PC-9 (cell line): ENCODE measurements around the gene AFG3L2. TPM values are rescaled to one million over a fixed set of nuclear protein-coding genes. Genes with fewer than 3 reads are reported as not detected.

Source experiments
- BruUV-seq: library from RNA; stranded (reverse); fragments of 400-500 nt; replicated peaks from 2 replicates; lab custom pipeline; 2021; lab: Mats Ljungman, UMichigan
- CTCF ChIA-PET: fragments of 300-600 bp; sonication (Branson Sonifier 250); formaldehyde crosslinking; loops from one replicate; lab custom pipeline; 2022; ENCODE audit warnings: antibody characterized with exemption; lab: Charles Lee
- POLR2A ChIA-PET: fragments of 300-600 bp; sonication (Branson Sonifier 250); formaldehyde crosslinking; loops from one replicate; lab custom pipeline; 2022; ENCODE audit warnings: antibody characterized with exemption; ENCODE audit not compliant: unreplicated experiment; lab: Charles Lee
- DNase-seq, 2 experiments: peaks; one replicate each; pipeline versions ENCODE4 v3.0.0 to v3.0.0-alpha.2; 2015 to 2022; ENCODE audit warnings: mixed read lengths in 1 of 2
- H2AFZ ChIP-seq: fragments of 200-600 bp; sonication (generic); 2 replicates; pipeline ENCODE4 v1.8.1; 2017; ENCODE audit warnings: antibody characterized with exemption
- H3F3A ChIP-seq: fragments of 200-600 bp; sonication (generic); 2 replicates; pipeline ENCODE4 v1.8.1; 2017; ENCODE audit warnings: antibody characterized with exemption, mild to moderate bottlenecking, low read depth; ENCODE audit not compliant: insufficient read depth
- H3K27ac ChIP-seq: fragments of 200-600 bp; sonication (generic); 2 replicates; pipeline ENCODE4 v1.6.1; 2016; ENCODE audit warnings: mixed run types
- H3K27me3 ChIP-seq: fragments of 200-600 bp; sonication (generic); 2 replicates; pipeline ENCODE4 v1.6.1; 2016; ENCODE audit warnings: low read depth, mixed run types; ENCODE audit not compliant: insufficient read depth
- H3K36me3 ChIP-seq: fragments of 200-600 bp; sonication (generic); 2 replicates; pipeline ENCODE4 v1.6.1; 2016; ENCODE audit warnings: low read depth, mixed run types
- H3K4me1 ChIP-seq: fragments of 200-600 bp; sonication (generic); replicated peaks from 2 replicates; pipeline ENCODE4 v1.6.1; 2016; ENCODE audit warnings: mixed run types; ENCODE audit not compliant: insufficient read depth
- H3K4me2 ChIP-seq: fragments of 200-600 bp; sonication (generic); 2 replicates; pipeline ENCODE4 v1.6.1; 2017; ENCODE audit warnings: mixed run types
- H3K4me3 ChIP-seq: fragments of 200-600 bp; sonication (generic); 2 replicates; pipeline ENCODE4 v1.6.1; 2016; ENCODE audit warnings: mixed run types
- H3K79me2 ChIP-seq: fragments of 200-600 bp; sonication (generic); 2 replicates; pipeline ENCODE4 v1.6.1; 2017; ENCODE audit warnings: low read depth, mixed run types
- H3K9me2 ChIP-seq: fragments of 200-600 bp; sonication (generic); 2 replicates; pipeline ENCODE4 v1.8.1; 2017; ENCODE audit warnings: mild to moderate bottlenecking; ENCODE audit not compliant: insufficient read depth
- H3K9me3 ChIP-seq: fragments of 200-600 bp; sonication (generic); 2 replicates; pipeline ENCODE4 v1.8.1; 2016; ENCODE audit warnings: low read depth; ENCODE audit not compliant: insufficient read depth
- H4K20me1 ChIP-seq: fragments of 200-600 bp; sonication (generic); 2 replicates; pipeline ENCODE4 v1.8.1; 2017; ENCODE audit not compliant: insufficient read depth
- CTCF ChIP-seq: fragments of 200-600 bp; sonication (generic); conservative IDR thresholded peaks from 2 replicates; pipeline ENCODE4 v1.6.1; 2017; ENCODE audit warnings: mixed run types, antibody characterized with exemption, mild to moderate bottlenecking, moderate library complexity
- EZH2 ChIP-seq: fragments of 200-600 bp; sonication (generic); IDR thresholded peaks from 2 replicates; pipeline ENCODE4 v1.8.0; 2017; ENCODE audit warnings: antibody characterized with exemption, low read depth
- intact Hi-C: fragments of 100-400 bp; cut with micrococcal nuclease; formaldehyde crosslinking; loops from one replicate; pipeline ENCODE4 v1.10.0; 2022; ENCODE audit not compliant: unreplicated experiment
- total RNA-seq: library from RNA; stranded (reverse); gene quantifications from 2 replicates; pipeline ENCODE4 v1.2.3, GENCODE V29; 2021

AFG3L2 gene
- total RNA-seq, 1 experiment from 2014 or later = 69.4 TPM

- H3K4me2 ChIP-seq = no peak overlapping the region
- H3K4me3 ChIP-seq = no peak overlapping the region
- ChIA-PET CTCF (no interaction called here), POLR2A (no interaction called here)
- no peak overlapping the region for H2AFZ ChIP-seq
- H3K4me1 ChIP-seq = 0 out of 2 replicates have a peak, but pooled peaks cover 6% of the 10 kb centered on the region
- BruUV-seq = TSS peak; percentile 57
- no peak overlapping the region for H3K27ac ChIP-seq
- TF ChIP-seq CTCF (no peak), EZH2 (no peak)
- H3K9me2 ChIP-seq = no peaks in the 10 kb centered on the region
- H3F3A ChIP-seq = peaks cover 4% of the 10 kb centered on the region; the same call in 1 of the 2 replicates
- H3K9me3 ChIP-seq = peaks cover 2% of the 10 kb centered on the region; the same call in 1 of the 2 replicates
- no peaks in the 10 kb centered on the region for H3K79me2 ChIP-seq
- H4K20me1 ChIP-seq = no peaks in the 10 kb centered on the region
- intact Hi-C loops = no loop called here
- no peak for DNase-seq
- H3K27me3 ChIP-seq = no peaks in the 10 kb centered on the region
- no peaks in the 10 kb centered on the region for H3K36me3 ChIP-seq
Observed at GRCh38 chr18:12306752-12307700, 70.0 kb downstream of the AFG3L2 start.

GRCh38 chr18:12305930-12306629 lies 70.9 kb downstream of the AFG3L2 start:
- Histone ChIP-seq H3K9me2 (no peaks in the 10 kb centered on the region), H3K36me3 (no peaks in the 10 kb centered on the region), H3F3A (peaks cover 4% of the 10 kb centered on the region; the same call in 1 of the 2 replicates), H3K4me2 (no peak overlapping the region), H3K4me3 (no peak overlapping the region), H3K27ac (no peak overlapping the region), H3K9me3 (no peaks in the 10 kb centered on the region), H4K20me1 (no peaks in the 10 kb centered on the region), H3K79me2 (no peaks in the 10 kb centered on the region), H2AFZ (no peak overlapping the region), H3K4me1 (0 out of 2 replicates have a peak, but pooled peaks cover 6% of the 10 kb centered on the region), H3K27me3 (no peaks in the 10 kb centered on the region)
- ChIA-PET CTCF (no interaction called here), POLR2A (no interaction called here)
- intact Hi-C loops = no loop called here
- TF ChIP-seq EZH2 (no peak), CTCF (no peak)
- no peak for DNase-seq
- BruUV-seq = no TSS peak

- ChIA-PET POLR2A (no interaction called here), CTCF (no interaction called here)
- no peaks in the 10 kb centered on the region for H3K36me3 ChIP-seq
- TF ChIP-seq EZH2 (no peak), CTCF (no peak)
- no peak for DNase-seq
- H3K4me3 ChIP-seq = no peak overlapping the region
- H3K27me3 ChIP-seq = no peaks in the 10 kb centered on the region
- H3K79me2 ChIP-seq = no peaks in the 10 kb centered on the region
- H3K9me3 ChIP-seq = no peaks in the 10 kb centered on the region
- intact Hi-C loops = no loop called here
- no peaks in the 10 kb centered on the region for H4K20me1 ChIP-seq
- peaks cover 4% of the 10 kb centered on the region; the same call in 1 of the 2 replicates for H3F3A ChIP-seq
- H3K27ac ChIP-seq = no peak overlapping the region
- no TSS peak for BruUV-seq
- 0 out of 2 replicates have a peak, but pooled peaks cover 6% of the 10 kb centered on the region for H3K4me1 ChIP-seq
- H2AFZ ChIP-seq = no peak overlapping the region
- no peaks in the 10 kb centered on the region for H3K9me2 ChIP-seq
- H3K4me2 ChIP-seq = no peak overlapping the region
Observed at GRCh38 chr18:12305211-12305610, 71.8 kb downstream of the AFG3L2 start.
